Activated CD4-positive, alpha-beta T cell treated with anti-CD3 and anti-CD28 coated beads, Interleukin-2, Interleukin-4, amounts not matched to agents 100 ng/mL and 50 ng/mL, durations not matched to agents 16 hours and 8 hours (primary cell): Measurements from ENCODE around the gene TTC28.
A peak's percentile ranks its signal among the peaks of the same experiment; 100 is the strongest.

ENCODE experiments used
- DNase-seq: peaks from one replicate; pipeline ENCODE4 v3.0.0-alpha.2; 2020; ENCODE audit warnings: low spot score

The TTC28 gene

GRCh38 chr22:28358312-28358711 is 321.3 kb downstream of the TTC28 start:
- DNase-seq = no peak

GRCh38 chr22:28357193-28357592 is 322.4 kb downstream of the TTC28 start:
- DNase-seq = no peak

GRCh38 chr22:28351476-28351875 is 328.2 kb downstream of the TTC28 start:
- no peak for DNase-seq

GRCh38 chr22:28348613-28349609 is 330.7 kb downstream of the TTC28 start:
- no peak for DNase-seq

GRCh38 chr22:28346308-28346707 is 333.3 kb downstream of the TTC28 start:
- no peak for DNase-seq

GRCh38 chr22:28344918-28345703 is 334.5 kb downstream of the TTC28 start:
- no peak for DNase-seq

- DNase-seq = no peak
Measured at GRCh38 chr22:28341001-28341400, 338.6 kb downstream of the TTC28 start.

- DNase-seq = no peak
Measured at GRCh38 chr22:28333088-28333487, 346.6 kb downstream of the TTC28 start.

GRCh38 chr22:28332410-28332809 is 347.2 kb downstream of the TTC28 start:
- no peak for DNase-seq

- DNase-seq = no peak
Measured at GRCh38 chr22:28331695-28332094, 347.9 kb downstream of the TTC28 start.

- peak; percentile 25 for DNase-seq
Measured at GRCh38 chr22:28329186-28330073, 350.2 kb downstream of the TTC28 start.

GRCh38 chr22:28328756-28329155 is 350.9 kb downstream of the TTC28 start:
- DNase-seq = peak; percentile 58

- DNase-seq = no peak
Measured at GRCh38 chr22:28316014-28316413, 363.6 kb downstream of the TTC28 start.

- no peak for DNase-seq
Measured at GRCh38 chr22:28314959-28315358, 364.7 kb downstream of the TTC28 start.

GRCh38 chr22:28310299-28310698 is 369.3 kb downstream of the TTC28 start:
- no peak for DNase-seq

GRCh38 chr22:28299753-28300152 is 379.9 kb downstream of the TTC28 start:
- no peak for DNase-seq

GRCh38 chr22:28299309-28299708 is 380.3 kb downstream of the TTC28 start:
- no peak for DNase-seq

GRCh38 chr22:28297504-28297903 is 382.1 kb downstream of the TTC28 start:
- no peak for DNase-seq

GRCh38 chr22:28296452-28296851 is 383.2 kb downstream of the TTC28 start:
- DNase-seq = no peak

- DNase-seq = no peak
Measured at GRCh38 chr22:28283068-28283654, 396.5 kb downstream of the TTC28 start.

- DNase-seq = no peak
Measured at GRCh38 chr22:28282405-28283067, 397.1 kb downstream of the TTC28 start.
